Fibroblast of lung (primary cell): ENCODE results near the gene NTF4. TPM values are rescaled to one million over a fixed set of nuclear protein-coding genes. Genes with fewer than 3 reads are reported as not detected.
"Not testable (repeated sequence)": the region's sequence is repeated elsewhere in the genome, so short reads cannot be mapped to it uniquely, and the experiment has no call there.

ENCODE experiments used
- DNase-seq, 2 donors: peaks; one replicate each; pipeline versions ENCODE4 v3.0.0 to v3.0.0-alpha.2; 2010; ENCODE audit warnings: low read depth in 2 of 2
- H2AFZ ChIP-seq: 2 replicates; pipeline ENCODE4 v1.5.1; 2012; ENCODE audit warnings: low read length, control low read depth, inconsistent platforms
- H3K27ac ChIP-seq: 2 replicates; pipeline ENCODE4 v1.5.1; 2011; ENCODE audit warnings: low read length, control low read depth; ENCODE audit not compliant: insufficient read depth
- H3K27me3 ChIP-seq: 2 replicates; pipeline ENCODE4 v1.5.1; 2011; ENCODE audit warnings: mild to moderate bottlenecking, low read length; ENCODE audit not compliant: control insufficient read depth, insufficient read depth
- H3K36me3 ChIP-seq: 2 replicates; pipeline ENCODE4 v1.5.1; 2011; ENCODE audit warnings: low read length; ENCODE audit not compliant: control insufficient read depth, insufficient read depth
- H3K4me1 ChIP-seq: 2 replicates; pipeline ENCODE4 v1.5.1; 2011; ENCODE audit warnings: low read length; ENCODE audit not compliant: control insufficient read depth, insufficient read depth; ENCODE audit errors: extremely low read depth
- H3K4me2 ChIP-seq: 2 replicates; pipeline ENCODE4 v1.5.1; 2011; ENCODE audit warnings: low read length, control low read depth; ENCODE audit not compliant: insufficient read depth; ENCODE audit errors: extremely low read depth
- H3K4me3 ChIP-seq, 4 experiments: fragments of 200-600 bp in 1 of 4; sonication (generic) in 1 of 4; replicated peaks in 1 of 4; 2 replicates each; pipeline ENCODE4 v1.5.1; 2011 to 2016; ENCODE audit warnings: low read length in 4 of 4, low read depth in 3 of 4, mild to moderate bottlenecking in 3 of 4, control low read depth in 2 of 4, inconsistent platforms in 1 of 4, mixed read lengths in 1 of 4; ENCODE audit not compliant: insufficient read depth in 1 of 4; ENCODE audit errors: control extremely low read depth in 1 of 4
- H3K79me2 ChIP-seq: 2 replicates; pipeline ENCODE4 v1.5.1; 2012; ENCODE audit warnings: mild to moderate bottlenecking, low read length, inconsistent platforms; ENCODE audit not compliant: control insufficient read depth, insufficient read depth
- H3K9ac ChIP-seq: 2 replicates; pipeline ENCODE4 v1.5.1; 2011; ENCODE audit warnings: mild to moderate bottlenecking, low read length, control low read depth; ENCODE audit not compliant: insufficient read depth
- H3K9me3 ChIP-seq: 2 replicates; pipeline ENCODE4 v1.5.1; 2012; ENCODE audit warnings: low read depth, low read length; ENCODE audit not compliant: control insufficient read depth, insufficient read depth
- H4K20me1 ChIP-seq: 2 replicates; pipeline ENCODE4 v1.5.1; 2011; ENCODE audit warnings: low read length; ENCODE audit not compliant: control insufficient read depth, insufficient read depth; ENCODE audit errors: extremely low read depth
- EZH2 ChIP-seq: IDR thresholded peaks from 2 replicates; pipeline ENCODE4 v1.5.1; 2012; ENCODE audit warnings: low read length, control low read depth, mild to moderate bottlenecking; ENCODE audit errors: missing control alignments
- polyA plus RNA-seq, 2 donors: library from polyadenylated mRNA; depleted of rRNA in 1 of 2; stranded (reverse) in 1 of 2; unstranded in 1 of 2; fragments of >200 nt; gene quantifications; 2 replicates each; pipeline ENCODE4 v1.2.1, GENCODE V29; 2011 to 2012; ENCODE audit warnings: missing spikeins in 1 of 2
- total RNA-seq: library from RNA; depleted of rRNA; stranded (reverse); fragments of >200 nt; gene quantifications from 2 replicates; pipeline ENCODE4 v1.2.1, GENCODE V29; 2014
- TF ChIP-seq, protein P1 (sequence below), 2 donors: IDR thresholded peaks in 1 of 2; conservative IDR thresholded peaks in 1 of 2; 1 replicate in 1 of 2; 2 replicates in 1 of 2; pipeline ENCODE4 v1.5.1; 2011 to 2012; ENCODE audit warnings: low read length in 2 of 2, control low read depth in 1 of 2, inconsistent platforms in 1 of 2, low read depth in 1 of 2, mild to moderate bottlenecking in 1 of 2

NTF4 gene
- total and polyA plus RNA-seq, 2 donors (not counting 1 experiment from before 2014, with no cell fraction given): not detected

DNA sequence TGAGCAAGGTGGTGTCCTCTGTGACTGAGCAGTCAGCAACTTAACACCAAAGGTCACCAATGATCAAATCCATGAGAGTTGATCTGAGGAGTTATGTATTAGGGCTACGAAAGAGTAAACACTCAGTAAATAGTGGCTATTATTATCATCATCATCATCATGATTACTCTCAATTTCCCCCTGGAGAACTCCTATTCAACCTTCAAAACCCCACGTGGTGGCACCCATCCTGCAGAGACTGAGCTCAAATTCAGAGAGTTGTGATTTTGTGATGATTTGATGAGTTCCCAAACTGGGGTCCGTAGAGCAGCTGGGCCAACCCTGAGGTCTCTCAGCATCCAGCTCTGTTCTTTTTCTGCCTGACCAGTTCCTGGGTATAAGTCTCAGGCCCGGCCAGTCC, 14.8 kb downstream of the NTF4 start:
- not testable (repeated sequence) for H3K27ac ChIP-seq, H3K9ac ChIP-seq, H4K20me1 ChIP-seq, H3K4me2 ChIP-seq, H2AFZ ChIP-seq, H3K4me3 ChIP-seq, H3K36me3 ChIP-seq, H3K79me2 ChIP-seq, H3K27me3 ChIP-seq, H3K4me1 ChIP-seq, H3K9me3 ChIP-seq, DNase-seq

DNA sequence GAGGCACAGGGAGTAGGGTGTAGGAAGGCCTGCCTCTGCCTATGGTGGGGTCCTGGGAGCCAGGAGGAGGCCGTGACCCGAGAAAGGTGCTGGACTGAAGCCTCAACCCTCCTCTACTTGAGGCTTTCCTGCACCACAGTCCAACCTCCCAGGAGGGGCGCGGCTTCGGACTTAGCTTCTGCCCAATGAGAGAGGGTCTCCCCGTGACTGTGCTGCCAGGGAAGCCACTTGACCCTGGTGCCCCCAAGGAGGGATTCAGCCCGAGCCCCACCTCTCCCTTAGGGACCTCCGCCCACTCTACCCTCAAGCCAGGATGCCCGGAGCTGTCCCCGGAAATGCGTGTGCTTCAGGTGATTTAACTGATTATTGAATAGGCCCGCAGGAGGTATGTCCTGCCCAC, 15.6 kb downstream of the NTF4 start, which contains the start of gene CGB8:
CGB8 (minus strand) TSS at position 101 of the 400 bp plus-strand sequence. CDS start 372 bp downstream, outside the sequence.
- H4K20me1 ChIP-seq, H3K4me2 ChIP-seq, DNase-seq, H2AFZ ChIP-seq, H3K27ac ChIP-seq, H3K36me3 ChIP-seq, H3K4me1 ChIP-seq, H3K9ac ChIP-seq, H3K27me3 ChIP-seq, H3K79me2 ChIP-seq, H3K4me3 ChIP-seq, H3K9me3 ChIP-seq: not testable (repeated sequence)

DNA sequence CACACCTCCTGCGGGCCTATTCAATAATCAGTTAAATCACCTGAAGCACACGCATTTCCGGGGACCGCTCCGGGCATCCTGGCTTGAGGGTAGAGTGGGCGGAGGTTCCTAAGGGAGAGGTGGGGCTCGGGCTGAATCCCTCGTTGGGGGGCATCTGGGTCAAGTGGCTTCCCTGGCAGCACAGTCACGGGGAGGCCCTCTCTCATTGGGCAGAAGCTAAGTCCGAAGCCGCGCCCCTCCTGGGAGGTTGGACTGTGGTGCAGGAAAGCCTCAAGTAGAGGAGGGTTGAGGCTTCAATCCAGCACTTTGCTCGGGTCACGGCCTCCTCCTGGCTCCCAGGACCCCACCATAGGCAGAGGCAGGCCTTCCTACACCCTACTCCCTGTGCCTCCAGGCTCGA, 21.1 kb downstream of the NTF4 start, which contains the start of gene CGB5:
CGB5 (plus strand) TSS at position 301 of the 400 bp plus-strand sequence. CDS start 362 bp downstream, outside the sequence.
- not testable (repeated sequence) for H3K27me3 ChIP-seq, H3K36me3 ChIP-seq, H3K4me3 ChIP-seq, H3K79me2 ChIP-seq, DNase-seq, H3K27ac ChIP-seq, H2AFZ ChIP-seq, H3K4me2 ChIP-seq, H3K9ac ChIP-seq, H3K4me1 ChIP-seq, H3K9me3 ChIP-seq, H4K20me1 ChIP-seq

DNA sequence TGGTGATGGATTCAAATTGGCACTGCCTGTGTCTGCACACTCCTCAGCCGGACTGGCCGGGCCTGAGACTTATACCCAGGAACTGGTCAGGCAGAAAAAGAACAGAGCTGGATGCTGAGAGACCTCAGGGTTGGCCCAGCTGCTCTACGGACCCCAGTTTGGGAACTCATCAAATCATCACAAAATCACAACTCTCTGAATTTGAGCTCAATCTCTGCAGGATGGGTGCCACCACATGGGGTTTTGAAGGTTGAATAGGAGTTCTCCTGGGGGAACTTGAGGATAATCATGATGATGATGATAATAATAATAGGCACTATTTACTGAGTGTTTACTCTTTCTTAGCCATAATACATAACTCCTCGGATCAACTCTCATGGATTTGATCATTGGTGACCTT, 22.0 kb downstream of the NTF4 start:
- H3K27ac ChIP-seq, H3K4me3 ChIP-seq, H3K27me3 ChIP-seq, H4K20me1 ChIP-seq, H3K79me2 ChIP-seq, H2AFZ ChIP-seq, H3K9me3 ChIP-seq, DNase-seq, H3K36me3 ChIP-seq, H3K4me1 ChIP-seq, H3K9ac ChIP-seq, H3K4me2 ChIP-seq: not testable (repeated sequence)

DNA sequence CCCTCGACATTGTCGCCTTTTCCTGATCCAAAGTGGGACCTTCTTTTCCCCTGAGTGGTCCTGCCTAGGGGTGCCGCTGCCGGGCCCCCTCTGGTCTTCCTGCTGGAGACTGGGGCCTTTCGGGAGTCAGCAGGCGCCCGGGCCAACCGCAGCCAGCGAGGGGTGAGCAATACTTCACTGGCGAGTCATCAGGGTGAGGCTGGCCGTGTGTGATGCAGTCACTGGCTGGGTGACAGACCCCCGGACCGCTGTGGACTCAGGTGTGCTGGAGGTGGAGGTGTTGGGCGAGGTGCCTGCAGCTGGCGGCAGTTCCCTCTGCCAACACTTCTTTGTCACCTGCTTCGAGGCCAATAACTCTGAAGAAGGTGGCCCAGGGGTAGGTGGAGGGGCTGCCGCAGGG, 22.4 kb downstream of the NTF4 start:
- no peaks in the 10 kb centered on the region for H4K20me1 ChIP-seq
- H3K36me3 ChIP-seq: no peaks in the 10 kb centered on the region
- no peak overlapping the region for H2AFZ ChIP-seq
- H3K27me3 ChIP-seq: no peaks in the 10 kb centered on the region
- no peaks in the 10 kb centered on the region for H3K4me1 ChIP-seq
- no peak overlapping the region for H3K9ac ChIP-seq
- DNase-seq: peak in 1 of 2 donors; percentile 71
- TF ChIP-seq, protein P1, sequence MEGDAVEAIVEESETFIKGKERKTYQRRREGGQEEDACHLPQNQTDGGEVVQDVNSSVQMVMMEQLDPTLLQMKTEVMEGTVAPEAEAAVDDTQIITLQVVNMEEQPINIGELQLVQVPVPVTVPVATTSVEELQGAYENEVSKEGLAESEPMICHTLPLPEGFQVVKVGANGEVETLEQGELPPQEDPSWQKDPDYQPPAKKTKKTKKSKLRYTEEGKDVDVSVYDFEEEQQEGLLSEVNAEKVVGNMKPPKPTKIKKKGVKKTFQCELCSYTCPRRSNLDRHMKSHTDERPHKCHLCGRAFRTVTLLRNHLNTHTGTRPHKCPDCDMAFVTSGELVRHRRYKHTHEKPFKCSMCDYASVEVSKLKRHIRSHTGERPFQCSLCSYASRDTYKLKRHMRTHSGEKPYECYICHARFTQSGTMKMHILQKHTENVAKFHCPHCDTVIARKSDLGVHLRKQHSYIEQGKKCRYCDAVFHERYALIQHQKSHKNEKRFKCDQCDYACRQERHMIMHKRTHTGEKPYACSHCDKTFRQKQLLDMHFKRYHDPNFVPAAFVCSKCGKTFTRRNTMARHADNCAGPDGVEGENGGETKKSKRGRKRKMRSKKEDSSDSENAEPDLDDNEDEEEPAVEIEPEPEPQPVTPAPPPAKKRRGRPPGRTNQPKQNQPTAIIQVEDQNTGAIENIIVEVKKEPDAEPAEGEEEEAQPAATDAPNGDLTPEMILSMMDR (conservative IDR thresholded peaks at IDR 0.05 in 1 of 2, IDR thresholded peaks at IDR 0.05 in 1 of 2; ENCODE audit: low read depth in 1 of 2, low read length in 2 of 2): no peak
- TF ChIP-seq EZH2: no peak
- no peaks in the 10 kb centered on the region for H3K79me2 ChIP-seq
- no peak overlapping the region for H3K27ac ChIP-seq
- no peaks in the 10 kb centered on the region for H3K9me3 ChIP-seq
- H3K4me3 ChIP-seq: no peak overlapping the region
- no peak overlapping the region for H3K4me2 ChIP-seq

DNA sequence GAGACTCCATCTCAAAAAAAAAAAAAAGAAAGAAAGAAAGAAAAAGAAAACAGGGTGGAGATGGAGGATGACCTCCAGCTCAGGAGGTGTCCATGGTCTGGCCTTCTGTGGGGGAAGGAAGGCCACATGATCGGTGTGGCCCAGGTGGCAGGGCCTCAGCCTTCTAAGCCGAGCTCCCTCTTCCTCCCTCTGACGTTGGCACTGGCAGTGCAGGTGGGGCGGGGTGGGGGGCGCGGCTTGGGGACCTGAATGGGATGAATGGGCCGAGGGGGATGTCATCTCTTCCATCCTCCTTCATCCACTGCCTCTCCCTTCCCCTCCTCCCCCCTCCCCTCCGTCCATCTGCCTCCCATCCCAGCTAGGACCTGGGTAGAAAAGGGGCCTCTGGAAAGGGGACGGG, 24.9 kb downstream of the NTF4 start:
- not testable (repeated sequence) for H2AFZ ChIP-seq, H3K4me1 ChIP-seq, H4K20me1 ChIP-seq, H3K27ac ChIP-seq, DNase-seq, H3K27me3 ChIP-seq, H3K4me2 ChIP-seq, H3K79me2 ChIP-seq, H3K36me3 ChIP-seq, H3K4me3 ChIP-seq, H3K9me3 ChIP-seq, H3K9ac ChIP-seq
